Astrocyte (in vitro differentiated cells and primary cell): ENCODE data around the gene SPINT1. TPM values are rescaled to one million over a fixed set of nuclear protein-coding genes. Genes with fewer than 3 reads are reported as not detected.
A peak's percentile ranks its signal among the peaks of the same experiment; 100 is the strongest.

Experiments
- DNase-seq: peaks from one replicate; pipeline ENCODE4 v3.0.0-alpha.2; 2010; ENCODE audit warnings: low read depth
- FAIRE-seq: peaks from 2 replicates; lab custom pipeline; 2011; peaks lifted over from hg19 to GRCh38; lab: Jason Lieb, UNC
- H2AFZ ChIP-seq: 2 replicates; pipeline ENCODE4 v1.6.0; 2012; ENCODE audit warnings: low read depth, low read length, inconsistent platforms
- H3K27ac ChIP-seq: 2 replicates; pipeline ENCODE4 v1.5.1; 2011; ENCODE audit warnings: low read depth, low read length, inconsistent platforms
- H3K27me3 ChIP-seq: 2 replicates; pipeline ENCODE4 v1.6.0; 2011; ENCODE audit warnings: low read length, inconsistent platforms; ENCODE audit not compliant: insufficient read depth
- H3K36me3 ChIP-seq: 2 replicates; pipeline ENCODE4 v1.5.1; 2011; ENCODE audit warnings: low read length, inconsistent platforms; ENCODE audit not compliant: insufficient read depth
- H3K4me1 ChIP-seq: 2 replicates; pipeline ENCODE4 v1.5.1; 2011; ENCODE audit warnings: low read length, inconsistent platforms; ENCODE audit not compliant: insufficient read depth
- H3K4me2 ChIP-seq: 2 replicates; pipeline ENCODE4 v1.6.0; 2012; ENCODE audit warnings: low read length, inconsistent platforms
- H3K4me3 ChIP-seq: 2 replicates; pipeline ENCODE4 v1.5.1; 2011; ENCODE audit warnings: low read depth, mild to moderate bottlenecking, low read length, inconsistent platforms; ENCODE audit not compliant: insufficient read depth
- H3K79me2 ChIP-seq: 2 replicates; pipeline ENCODE4 v1.6.0; 2012; ENCODE audit warnings: mild to moderate bottlenecking, low read length, inconsistent platforms; ENCODE audit not compliant: insufficient read depth
- H3K9ac ChIP-seq: 2 replicates; pipeline ENCODE4 v1.6.0; 2012; ENCODE audit warnings: mild to moderate bottlenecking, low read length, inconsistent platforms
- H3K9me3 ChIP-seq: 2 replicates; pipeline ENCODE4 v1.5.1; 2012; ENCODE audit warnings: low read depth, mild to moderate bottlenecking, low read length, inconsistent platforms; ENCODE audit not compliant: insufficient read depth
- H4K20me1 ChIP-seq: 2 replicates; pipeline ENCODE4 v1.6.0; 2012; ENCODE audit warnings: low read length, inconsistent platforms; ENCODE audit not compliant: insufficient read depth
- H3K27ac Mint-ChIP-seq: one replicate; pipeline ENCODE4 v1.8.0; 2021; ENCODE audit warnings: mild to moderate bottlenecking, mixed read lengths; ENCODE audit not compliant: unreplicated experiment
- H3K27me3 Mint-ChIP-seq: one replicate; pipeline ENCODE4 v1.8.0; 2021; ENCODE audit warnings: low read depth, mixed read lengths; ENCODE audit not compliant: unreplicated experiment
- H3K36me3 Mint-ChIP-seq: one replicate; pipeline ENCODE4 v1.8.0; 2021; ENCODE audit warnings: low read depth, mixed read lengths; ENCODE audit not compliant: unreplicated experiment
- H3K4me1 Mint-ChIP-seq: one replicate; pipeline ENCODE4 v1.8.0; 2021; ENCODE audit warnings: low read depth, mixed read lengths; ENCODE audit not compliant: unreplicated experiment
- H3K4me3 Mint-ChIP-seq: one replicate; pipeline ENCODE4 v1.8.0; 2021; ENCODE audit warnings: mild to moderate bottlenecking, moderate library complexity, mixed read lengths; ENCODE audit not compliant: unreplicated experiment
- H3K9me3 Mint-ChIP-seq: one replicate; pipeline ENCODE4 v1.8.0; 2021; ENCODE audit warnings: mild to moderate bottlenecking, mixed read lengths; ENCODE audit not compliant: unreplicated experiment
- CTCF ChIP-seq: IDR thresholded peaks from 2 replicates; pipeline ENCODE4 v1.5.1; 2011; ENCODE audit warnings: low read depth, mild to moderate bottlenecking, inconsistent platforms, low read length, moderate library complexity; ENCODE audit not compliant: insufficient read depth
- EZH2 ChIP-seq: IDR thresholded peaks from 2 replicates; pipeline ENCODE4 v1.6.1; 2012; ENCODE audit warnings: mild to moderate bottlenecking, low read length, inconsistent platforms; ENCODE audit not compliant: insufficient read depth
- total RNA-seq: library from RNA; stranded (reverse); gene quantifications from 2 replicates; pipeline ENCODE4 v1.2.1, GENCODE V29; 2021

SPINT1 gene
- total RNA-seq, 1 donor from 2014 or later = 40.3 TPM

- H3K27me3 Mint-ChIP-seq = no peaks in the 10 kb centered on the region
- Histone ChIP-seq H3K4me2 (no peak overlapping the region), H2AFZ (no peak overlapping the region), H4K20me1 (peaks cover 70% of the 10 kb centered on the region), H3K4me3 (no peak overlapping the region), H3K36me3 (peaks cover 25% of the 10 kb centered on the region), H3K79me2 (peaks cover 56% of the 10 kb centered on the region), H3K4me1 (peaks cover 11% of the 10 kb centered on the region), H3K9ac (no peak overlapping the region), H3K27me3 (no peaks in the 10 kb centered on the region), H3K27ac (no peak overlapping the region), H3K9me3 (no peaks in the 10 kb centered on the region)
- H3K4me3 Mint-ChIP-seq = no peak overlapping the region
- H3K36me3 Mint-ChIP-seq = peaks cover 19% of the 10 kb centered on the region
- FAIRE-seq (no peak), DNase-seq (no peak)
- peaks cover 11% of the 10 kb centered on the region for H3K4me1 Mint-ChIP-seq
- TF ChIP-seq CTCF (no peak), EZH2 (no peak)
- H3K9me3 Mint-ChIP-seq = no peaks in the 10 kb centered on the region
- H3K27ac Mint-ChIP-seq = no peak overlapping the region
Measured at GRCh38 chr15:40899536-40900207, 55.8 kb downstream of the SPINT1 start.

DNA sequence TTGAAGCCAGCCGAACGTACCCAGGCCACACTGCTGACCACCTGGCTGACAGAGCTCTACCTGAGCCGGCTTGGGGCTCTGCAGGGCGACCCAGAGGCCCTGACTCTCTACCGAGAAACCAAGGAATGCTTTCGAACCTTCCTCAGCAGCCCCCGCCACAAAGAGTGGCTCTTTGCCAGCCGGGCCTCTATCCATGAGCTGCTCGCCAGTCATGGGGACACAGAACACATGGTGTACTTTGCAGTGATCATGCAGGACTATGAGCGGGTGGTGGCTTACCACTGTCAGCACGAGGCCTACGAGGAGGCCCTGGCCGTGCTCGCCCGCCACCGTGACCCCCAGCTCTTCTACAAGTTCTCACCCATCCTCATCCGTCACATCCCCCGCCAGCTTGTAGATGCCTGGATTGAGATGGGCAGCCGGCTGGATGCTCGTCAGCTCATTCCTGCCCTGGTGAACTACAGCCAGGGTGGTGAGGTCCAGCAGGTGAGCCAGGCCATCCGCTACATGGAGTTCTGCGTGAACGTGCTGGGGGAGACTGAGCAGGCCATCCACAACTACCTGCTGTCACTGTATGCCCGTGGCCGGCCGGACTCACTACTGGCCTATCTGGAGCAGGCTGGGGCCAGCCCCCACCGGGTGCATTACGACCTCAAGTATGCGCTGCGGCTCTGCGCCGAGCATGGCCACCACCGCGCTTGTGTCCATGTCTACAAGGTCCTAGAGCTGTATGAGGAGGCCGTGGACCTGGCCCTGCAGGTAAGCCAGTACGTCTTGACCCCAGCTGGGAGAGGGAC is 56.6 kb downstream of the SPINT1 start:
- FAIRE-seq = no peak

More for the DNA sequence above, 56.6 kb downstream of the SPINT1 start:
- no peak for TF ChIP-seq CTCF
- TF ChIP-seq EZH2 = no peak
- H4K20me1 ChIP-seq = peaks cover 71% of the 10 kb centered on the region
- H3K9me3 ChIP-seq = no peaks in the 10 kb centered on the region
- peaks cover 28% of the 10 kb centered on the region for H3K36me3 ChIP-seq
- no peak overlapping the region for H3K4me3 ChIP-seq
- no peak overlapping the region for H3K27ac ChIP-seq
- Mint-ChIP-seq H3K9me3 (no peaks in the 10 kb centered on the region), H3K27ac (no peak overlapping the region), H3K36me3 (peaks cover 19% of the 10 kb centered on the region), H3K4me1 (peaks cover 8% of the 10 kb centered on the region), H3K4me3 (peak overlapping the region; percentile 60), H3K27me3 (no peaks in the 10 kb centered on the region)
- no peak overlapping the region for H3K4me2 ChIP-seq
- no peak overlapping the region for H3K9ac ChIP-seq
- no peak for DNase-seq
- no peaks in the 10 kb centered on the region for H3K27me3 ChIP-seq
- H3K79me2 ChIP-seq = peaks cover 51% of the 10 kb centered on the region
- peaks cover 6% of the 10 kb centered on the region for H3K4me1 ChIP-seq
- H2AFZ ChIP-seq = no peak overlapping the region
